HEK293T (cell line): ENCODE measurements around the gene CUBN.

Experiments used
- ARNT ChIP-seq: fragments of 450-650 bp; IDR thresholded peaks from 2 replicates; pipeline ENCODE4 v1.6.1; 2017; ENCODE audit warnings: mild to moderate bottlenecking
- BHLHE40 ChIP-seq: fragments of 450-650 bp; IDR thresholded peaks from 2 replicates; pipeline ENCODE4 v1.6.1; 2016; ENCODE audit warnings: mild to moderate bottlenecking, moderate library complexity, borderline replicate concordance
- CTBP1 ChIP-seq: fragments of 450-650 bp; IDR thresholded peaks from 2 replicates; pipeline ENCODE4 v1.6.1; 2016; ENCODE audit warnings: borderline replicate concordance
- ELF4 ChIP-seq: fragments of 450-650 bp; IDR thresholded peaks from 2 replicates; pipeline ENCODE4 v1.6.1; 2017; ENCODE audit warnings: antibody characterized with exemption
- FOXK2 ChIP-seq: fragments of 450-650 bp; IDR thresholded peaks from 2 replicates; pipeline ENCODE4 v1.6.1; 2016; ENCODE audit warnings: mild to moderate bottlenecking
- HDGF ChIP-seq: fragments of 450-650 bp; IDR thresholded peaks from 2 replicates; pipeline ENCODE4 v1.6.1; 2017; ENCODE audit warnings: antibody characterized with exemption, borderline replicate concordance
- L3MBTL2 ChIP-seq: fragments of 450-650 bp; conservative IDR thresholded peaks from 2 replicates; pipeline ENCODE4 v1.6.1; 2016; ENCODE audit warnings: mild to moderate bottlenecking
- LEF1 ChIP-seq: fragments of 450-650 bp; IDR thresholded peaks from 2 replicates; pipeline ENCODE4 v1.6.1; 2017; ENCODE audit warnings: mild to moderate bottlenecking, borderline replicate concordance
- SP1 ChIP-seq: fragments of 450-650 bp; IDR thresholded peaks from 2 replicates; pipeline ENCODE4 v1.6.1; 2017
- SUZ12 ChIP-seq: fragments of 450-650 bp; IDR thresholded peaks from 2 replicates; pipeline ENCODE4 v1.6.1; 2016; ENCODE audit warnings: mild to moderate bottlenecking
- TARDBP ChIP-seq: fragments of 450-650 bp; IDR thresholded peaks from 2 replicates; pipeline ENCODE4 v1.6.1; 2016
- ZNF384 ChIP-seq: fragments of 450-650 bp; IDR thresholded peaks from 2 replicates; pipeline ENCODE4 v1.6.1; 2016
- TF ChIP-seq, protein P1 (sequence below): fragments of 450-650 bp; IDR thresholded peaks from 2 replicates; pipeline ENCODE4 v1.6.1; 2016

GRCh38 chr10:17028798-17029197 lies 100.8 kb downstream of the CUBN start:
- TF ChIP-seq ARNT (no peak), TARDBP (no peak), SUZ12 (no peak), FOXK2 (no peak), HDGF (no peak), LEF1 (no peak), SP1 (no peak), L3MBTL2 (no peak), BHLHE40 (no peak), ZNF384 (no peak), ELF4 (no peak), CTBP1 (no peak)
- TF ChIP-seq, protein P1, sequence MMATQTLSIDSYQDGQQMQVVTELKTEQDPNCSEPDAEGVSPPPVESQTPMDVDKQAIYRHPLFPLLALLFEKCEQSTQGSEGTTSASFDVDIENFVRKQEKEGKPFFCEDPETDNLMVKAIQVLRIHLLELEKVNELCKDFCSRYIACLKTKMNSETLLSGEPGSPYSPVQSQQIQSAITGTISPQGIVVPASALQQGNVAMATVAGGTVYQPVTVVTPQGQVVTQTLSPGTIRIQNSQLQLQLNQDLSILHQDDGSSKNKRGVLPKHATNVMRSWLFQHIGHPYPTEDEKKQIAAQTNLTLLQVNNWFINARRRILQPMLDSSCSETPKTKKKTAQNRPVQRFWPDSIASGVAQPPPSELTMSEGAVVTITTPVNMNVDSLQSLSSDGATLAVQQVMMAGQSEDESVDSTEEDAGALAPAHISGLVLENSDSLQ = no peak
